CD4-positive, alpha-beta memory T cell (primary cell): ENCODE data around the gene ZNF440. TPM values are rescaled to one million over a fixed set of nuclear protein-coding genes. Genes with fewer than 3 reads are reported as not detected.
"Not testable (repeated sequence)": the region's sequence is repeated elsewhere in the genome, so short reads cannot be mapped to it uniquely, and the experiment has no call there.

Experiments
- CTCF ChIA-PET: fragments of 350-600 bp; sonication (Branson Sonifier 250); formaldehyde crosslinking; loops from one replicate; lab custom pipeline; 2021; ENCODE audit warnings: inconsistent platforms; ENCODE audit not compliant: partially characterized antibody; lab: Charles Lee
- POLR2A ChIA-PET: fragments of 350-600 bp; sonication (Branson Sonifier 250); formaldehyde crosslinking; loops from one replicate; lab custom pipeline; 2021; ENCODE audit not compliant: partially characterized antibody; lab: Charles Lee
- DNase-seq, 5 donors: peaks; one replicate each; pipeline versions ENCODE4 v3.0.0 to v3.0.0-alpha.2; 2020 to 2022; ENCODE audit warnings: mixed read lengths in 1 of 5
- H3K27ac ChIP-seq: one replicate; pipeline ENCODE4 v1.7.0; 2013; ENCODE audit warnings: low read depth, low read length
- H3K27me3 ChIP-seq: 2 replicates; pipeline ENCODE4 v1.7.0; 2013; ENCODE audit warnings: mild to moderate bottlenecking, low read length, moderate library complexity; ENCODE audit not compliant: insufficient read depth
- H3K36me3 ChIP-seq: 2 replicates; pipeline ENCODE4 v1.7.0; 2013; ENCODE audit warnings: mild to moderate bottlenecking, low read length, moderate library complexity; ENCODE audit not compliant: insufficient read depth
- H3K4me1 ChIP-seq: 2 replicates; pipeline ENCODE4 v1.7.0; 2013; ENCODE audit warnings: mild to moderate bottlenecking, low read length, moderate library complexity; ENCODE audit not compliant: insufficient read depth
- H3K4me3 ChIP-seq, 2 donors: one replicate each; pipeline ENCODE4 v1.7.0; 2013; ENCODE audit warnings: low read length in 2 of 2, mild to moderate bottlenecking in 1 of 2
- H3K9me3 ChIP-seq, 2 donors: one replicate each; pipeline ENCODE4 v1.7.0; 2013; ENCODE audit warnings: low read length in 2 of 2, control low read depth in 1 of 2; ENCODE audit not compliant: control insufficient read depth in 1 of 2
- H3K27ac Mint-ChIP-seq, 7 donors: one replicate each; pipeline ENCODE4 v1.8.0; 2020 to 2021; ENCODE audit warnings: mixed read lengths in 7 of 7, mild to moderate bottlenecking in 6 of 7, inconsistent platforms in 3 of 7, moderate library complexity in 3 of 7
- H3K27me3 Mint-ChIP-seq, 2 donors: one replicate each; pipeline ENCODE4 v1.8.0; 2020 to 2021; ENCODE audit warnings: mixed read lengths in 2 of 2
- H3K36me3 Mint-ChIP-seq, 2 donors: one replicate each; pipeline ENCODE4 v1.8.0; 2020 to 2021; ENCODE audit warnings: mixed read lengths in 2 of 2, inconsistent platforms in 1 of 2, mild to moderate bottlenecking in 1 of 2
- H3K4me1 Mint-ChIP-seq, 4 donors: one replicate each; pipeline ENCODE4 v1.8.0; 2020 to 2021; ENCODE audit warnings: mixed read lengths in 4 of 4, mild to moderate bottlenecking in 1 of 4
- H3K4me3 Mint-ChIP-seq, 8 donors: one replicate each; pipeline ENCODE4 v1.8.0; 2020 to 2021; ENCODE audit warnings: mixed read lengths in 8 of 8, mild to moderate bottlenecking in 7 of 8, moderate library complexity in 6 of 8, inconsistent platforms in 3 of 8
- H3K9me3 Mint-ChIP-seq, 8 donors: one replicate each; pipeline ENCODE4 v1.8.0; 2020 to 2021; ENCODE audit warnings: mixed read lengths in 8 of 8, mild to moderate bottlenecking in 5 of 8, inconsistent platforms in 3 of 8, moderate library complexity in 1 of 8
- intact Hi-C: fragments of 100-400 bp; cut with micrococcal nuclease; formaldehyde crosslinking; loops from one replicate; pipeline ENCODE4 v1.15.1; 2023
- polyA plus RNA-seq, 2 donors: library from polyadenylated mRNA; unstranded; fragments of 300-500 nt; fragmentation: Illumina TruSeq; gene quantifications; one replicate each; pipeline ENCODE4 v1.2.3, GENCODE V29; 2021
- total RNA-seq, 2 experiments: library from RNA; stranded (reverse); gene quantifications; one replicate each; pipeline ENCODE4 v1.2.3, GENCODE V29; 2021

ZNF440 gene
- total and polyA plus RNA-seq, 4 experiments from 2014 or later = 1.8 to 18.5 (median 10.8) TPM

GRCh38 chr19:11828957-11829876, 15.1 kb downstream of the ZNF440 start:
- H3K4me1 ChIP-seq, H3K27me3 Mint-ChIP-seq, DNase-seq, H3K27ac Mint-ChIP-seq, H3K27ac ChIP-seq, CTCF ChIA-PET, H3K4me3 Mint-ChIP-seq, H3K27me3 ChIP-seq, H3K4me3 ChIP-seq, intact Hi-C loops, POLR2A ChIA-PET, H3K4me1 Mint-ChIP-seq: not testable (repeated sequence)
- Mint-ChIP-seq H3K9me3 (peaks cover 0 to 98% (median 84%) of the 10 kb centered on the region in 8 donors), H3K36me3 (peaks cover 71 to 74% of the 10 kb centered on the region in 2 donors)
- Histone ChIP-seq H3K9me3 (peaks cover 19 to 33% of the 10 kb centered on the region in 2 donors), H3K36me3 (peaks cover 22% of the 10 kb centered on the region)

- Histone ChIP-seq H3K4me3 (no peak overlapping the region), H3K9me3 (peaks cover 19 to 34% of the 10 kb centered on the region in 2 donors), H3K4me1 (no peaks in the 10 kb centered on the region), H3K27ac (no peak overlapping the region), H3K36me3 (peaks cover 22% of the 10 kb centered on the region), H3K27me3 (no peaks in the 10 kb centered on the region)
- Mint-ChIP-seq H3K9me3 (peaks cover 0 to 95% (median 86%) of the 10 kb centered on the region in 8 donors), H3K27ac (peak overlapping the region in 1 of 7 donors; percentile 48), H3K27me3 (no peaks in the 10 kb centered on the region), H3K36me3 (peaks cover 61% of the 10 kb centered on the region in 2 donors), H3K4me3 (no peak overlapping the region), H3K4me1 (no peaks in the 10 kb centered on the region)
- ChIA-PET CTCF (no interaction called here), POLR2A (no interaction called here)
- DNase-seq = no peak
- intact Hi-C loops = no loop called here
Measured at GRCh38 chr19:11832253-11832912, 18.3 kb downstream of the ZNF440 start.

GRCh38 chr19:11833541-11833940, 19.5 kb downstream of the ZNF440 start:
- peaks cover 0 to 92% (median 78%) of the 10 kb centered on the region in 8 donors for H3K9me3 Mint-ChIP-seq
- Histone ChIP-seq H3K9me3 (peaks cover 19 to 34% of the 10 kb centered on the region in 2 donors), H3K27me3 (no peaks in the 10 kb centered on the region), H3K36me3 (peaks cover 22% of the 10 kb centered on the region), H3K4me1 (no peaks in the 10 kb centered on the region), H3K27ac (no peak overlapping the region), H3K4me3 (no peak overlapping the region)
- POLR2A ChIA-PET = no interaction called here
- DNase-seq = no peak
- intact Hi-C loops = no loop called here
- H3K4me1 Mint-ChIP-seq = no peaks in the 10 kb centered on the region
- CTCF ChIA-PET = no interaction called here
- peaks cover 52 to 54% of the 10 kb centered on the region in 2 donors for H3K36me3 Mint-ChIP-seq
- H3K4me3 Mint-ChIP-seq = no peak overlapping the region
- H3K27me3 Mint-ChIP-seq = no peaks in the 10 kb centered on the region
- no peak overlapping the region for H3K27ac Mint-ChIP-seq

- H3K9me3 ChIP-seq = peaks cover 19 to 34% of the 10 kb centered on the region in 2 donors
- Mint-ChIP-seq H3K36me3 (peaks cover 32 to 38% of the 10 kb centered on the region in 2 donors), H3K9me3 (peaks cover 0 to 89% (median 70%) of the 10 kb centered on the region in 8 donors), H3K27ac (peak overlapping the region in 1 of 7 donors; percentile 19)
- DNase-seq, H3K27me3 Mint-ChIP-seq, H3K4me3 Mint-ChIP-seq, H3K27ac ChIP-seq, intact Hi-C loops, H3K4me1 Mint-ChIP-seq, H3K4me3 ChIP-seq, H3K27me3 ChIP-seq, H3K4me1 ChIP-seq, POLR2A ChIA-PET: not testable (repeated sequence)
- CTCF ChIA-PET = interaction anchor here (0.7 kb wide), 1 partner anchor 617 kb away, joined by 3 read pairs; no protein-coding TSS in a partner anchor
- H3K36me3 ChIP-seq = peaks cover 22% of the 10 kb centered on the region
Measured at GRCh38 chr19:11835626-11836066, 21.6 kb downstream of the ZNF440 start.

- POLR2A ChIA-PET = no interaction called here
- peaks cover 0 to 3% of the 10 kb centered on the region in 2 donors for H3K36me3 Mint-ChIP-seq
- Histone ChIP-seq H3K4me1 (peaks cover 5% of the 10 kb centered on the region), H3K4me3 (no peak overlapping the region), H3K27me3 (no peaks in the 10 kb centered on the region), H3K36me3 (no peaks in the 10 kb centered on the region), H3K27ac (no peak overlapping the region), H3K9me3 (no peaks in the 10 kb centered on the region)
- peaks cover 1% of the 10 kb centered on the region in 2 donors for H3K27me3 Mint-ChIP-seq
- intact Hi-C loops = no loop called here
- H3K9me3 Mint-ChIP-seq = peaks cover 0 to 23% (median 12%) of the 10 kb centered on the region in 8 donors
- no peak overlapping the region for H3K27ac Mint-ChIP-seq
- CTCF ChIA-PET = no interaction called here
- no peak overlapping the region for H3K4me3 Mint-ChIP-seq
- no peak for DNase-seq
- H3K4me1 Mint-ChIP-seq = peaks cover 3 to 11% (median 6%) of the 10 kb centered on the region in 4 donors
Measured at GRCh38 chr19:11843722-11844121, 29.6 kb downstream of the ZNF440 start.

- H3K4me3 ChIP-seq, H3K9me3 ChIP-seq, DNase-seq, H3K27me3 Mint-ChIP-seq, H3K9me3 Mint-ChIP-seq, POLR2A ChIA-PET, H3K36me3 ChIP-seq, H3K27ac ChIP-seq, H3K27me3 ChIP-seq: not testable (repeated sequence)
- Mint-ChIP-seq H3K4me3 (peak overlapping the region in 3 of 8 donors; percentile 49 to 91 (median 89)), H3K27ac (peak overlapping the region in 4 of 7 donors; percentile 11 to 94 (median 64)), H3K4me1 (peaks cover 13 to 27% (median 15%) of the 10 kb centered on the region in 4 donors), H3K36me3 (peaks cover 11 to 16% of the 10 kb centered on the region in 2 donors)
- intact Hi-C loops = loop anchor here (1.0 kb wide), 1 partner anchor 49 kb away; the partner anchor contains the start of gene ZNF491
- CTCF ChIA-PET = interaction anchor here (1.4 to 1.5 kb wide), 2 partner anchors 50 to 117 kb away, joined by 3 to 8 read pairs; partner anchors contain the start of genes ZNF491 and ZNF763
- H3K4me1 ChIP-seq = peaks cover 19% of the 10 kb centered on the region
Measured at GRCh38 chr19:11847615-11848014, 33.5 kb downstream of the ZNF440 start.
